Cardiac muscle cell (in vitro differentiated cells and primary cell): ENCODE measurements around the gene HIP1R. TPM values are rescaled to one million over a fixed set of nuclear protein-coding genes. Genes with fewer than 3 reads are reported as not detected.

Experiments
- DNase-seq, 2 donors: peaks; one replicate each; pipeline versions ENCODE4 v3.0.0 to v3.0.0-alpha.2; 2010 to 2017; ENCODE audit warnings: low read depth in 1 of 2, low spot score in 1 of 2
- H3K27ac ChIP-seq: fragments of 200-600 bp; sonication (generic); 2 replicates; pipeline ENCODE4 v1.5.1; 2016
- H3K27me3 ChIP-seq: fragments of 200-600 bp; sonication (generic); 2 replicates; pipeline ENCODE4 v1.6.0; 2016; ENCODE audit warnings: control low read depth
- H3K36me3 ChIP-seq: fragments of 200-600 bp; sonication (generic); 2 replicates; pipeline ENCODE4 v1.5.1; 2016; ENCODE audit warnings: control low read depth
- H3K4me1 ChIP-seq: fragments of 200-600 bp; sonication (generic); 2 replicates; pipeline ENCODE4 v1.8.1; 2017; ENCODE audit warnings: low read depth, mild to moderate bottlenecking, mixed run types
- H3K4me3 ChIP-seq: fragments of 200-600 bp; sonication (generic); 2 replicates; pipeline ENCODE4 v1.5.1; 2016; ENCODE audit warnings: mild to moderate bottlenecking
- H3K9me3 ChIP-seq: fragments of 200-600 bp; sonication (generic); 2 replicates; pipeline ENCODE4 v1.5.1; 2017; ENCODE audit warnings: low read depth, mild to moderate bottlenecking, control low read depth
- CTCF ChIP-seq: IDR thresholded peaks from 2 replicates; pipeline ENCODE4 v1.5.1; 2012; ENCODE audit warnings: low read depth, mild to moderate bottlenecking, low read length
- polyA plus RNA-seq: library from polyadenylated mRNA; unstranded; fragments of >200 nt; fragmentation: Nextera tagmentation; extraction: Ambion mirVana; gene quantifications from 2 replicates; pipeline ENCODE4 v1.2.1, GENCODE V29; 2016
- total RNA-seq: library from RNA; depleted of rRNA; stranded (reverse); fragments of >200 nt; gene quantifications from 2 replicates; pipeline ENCODE4 v1.2.3, GENCODE V29; 2016

The HIP1R gene
- total and polyA plus RNA-seq, 2 experiments from 2014 or later: 18.3 to 38.4 TPM

GRCh38 chr12:122860040-122860853 is 25.0 kb downstream of the HIP1R start:
- Histone ChIP-seq H3K36me3 (no peaks in the 10 kb centered on the region), H3K9me3 (no peaks in the 10 kb centered on the region), H3K4me1 (no peaks in the 10 kb centered on the region), H3K27me3 (no peaks in the 10 kb centered on the region), H3K27ac (no peak overlapping the region), H3K4me3 (no peak overlapping the region)
- TF ChIP-seq CTCF: peak; percentile 86
- peak; percentile 86 to 87 for DNase-seq

- H3K9me3 ChIP-seq: no peaks in the 10 kb centered on the region
- no peak for DNase-seq
- TF ChIP-seq CTCF: no peak
- no peaks in the 10 kb centered on the region for H3K4me1 ChIP-seq
- H3K27me3 ChIP-seq: no peaks in the 10 kb centered on the region
- H3K27ac ChIP-seq: no peak overlapping the region
- H3K4me3 ChIP-seq: no peak overlapping the region
- no peaks in the 10 kb centered on the region for H3K36me3 ChIP-seq
Observed at GRCh38 chr12:122860854-122861586, 25.8 kb downstream of the HIP1R start.

- Histone ChIP-seq H3K4me1 (no peaks in the 10 kb centered on the region), H3K4me3 (no peak overlapping the region), H3K36me3 (peaks cover 5% of the 10 kb centered on the region), H3K9me3 (no peaks in the 10 kb centered on the region), H3K27ac (peak overlapping the region; percentile 19), H3K27me3 (no peaks in the 10 kb centered on the region)
- TF ChIP-seq CTCF: no peak
- no peak for DNase-seq
Observed at GRCh38 chr12:122861587-122861970, 26.3 kb downstream of the HIP1R start.

GRCh38 chr12:122862110-122862634 is 26.9 kb downstream of the HIP1R start:
- TF ChIP-seq CTCF: no peak
- peaks cover 9% of the 10 kb centered on the region for H3K36me3 ChIP-seq
- no peaks in the 10 kb centered on the region for H3K4me1 ChIP-seq
- no peaks in the 10 kb centered on the region for H3K9me3 ChIP-seq
- no peak for DNase-seq
- no peaks in the 10 kb centered on the region for H3K27me3 ChIP-seq
- peak overlapping the region; percentile 19 for H3K27ac ChIP-seq
- no peak overlapping the region for H3K4me3 ChIP-seq

- H3K9me3 ChIP-seq: no peaks in the 10 kb centered on the region
- no peak overlapping the region for H3K4me3 ChIP-seq
- no peaks in the 10 kb centered on the region for H3K4me1 ChIP-seq
- no peaks in the 10 kb centered on the region for H3K27me3 ChIP-seq
- TF ChIP-seq CTCF: no peak
- peak overlapping the region; percentile 39 for H3K27ac ChIP-seq
- H3K36me3 ChIP-seq: peaks cover 9% of the 10 kb centered on the region
- no peak for DNase-seq
Observed at GRCh38 chr12:122862872-122863701, 27.8 kb downstream of the HIP1R start.
